Measurements from ENCODE around the gene KIF26B.

- TF ChIP-seq CTCF (optimal IDR thresholded peaks at IDR 0.05 in 1 of 3, IDR thresholded peaks at IDR 0.05 in 1 of 3, conservative IDR thresholded peaks at IDR 0.05 in 1 of 3; ENCODE audit: extremely low read depth in 1 of 3, insufficient read depth in 2 of 3, low read length in 3 of 3) = no peak
- no peak for TF ChIP-seq EZH2 (IDR thresholded peaks at IDR 0.05; ENCODE audit: low read length)
Measured at GRCh38 chr1:245198748-245199516, 44.1 kb downstream of the KIF26B start.
